AG09309 (cell line): ENCODE results near the gene RNF168.
A peak's percentile ranks its signal among the peaks of the same experiment; 100 is the strongest.
"Not testable (repeated sequence)": the region's sequence is repeated elsewhere in the genome, so short reads cannot be mapped to it uniquely, and the experiment has no call there.

Source experiments
- DNase-seq: peaks from one replicate; pipeline ENCODE4 v3.0.0-alpha.2; 2010; ENCODE audit warnings: low read depth
- H3K4me3 ChIP-seq: 2 replicates; pipeline ENCODE4 v1.5.1; 2011; ENCODE audit warnings: mild to moderate bottlenecking, low read depth, low read length, moderate library complexity; ENCODE audit not compliant: control insufficient read depth
- TF ChIP-seq, protein P1 (sequence below): IDR thresholded peaks from 2 replicates; pipeline ENCODE4 v1.5.1; 2011; ENCODE audit warnings: mild to moderate bottlenecking, low read depth, low read length, inconsistent platforms; ENCODE audit not compliant: insufficient read depth, control insufficient read depth; ENCODE audit errors: missing control alignments

RNF168 gene

DNA sequence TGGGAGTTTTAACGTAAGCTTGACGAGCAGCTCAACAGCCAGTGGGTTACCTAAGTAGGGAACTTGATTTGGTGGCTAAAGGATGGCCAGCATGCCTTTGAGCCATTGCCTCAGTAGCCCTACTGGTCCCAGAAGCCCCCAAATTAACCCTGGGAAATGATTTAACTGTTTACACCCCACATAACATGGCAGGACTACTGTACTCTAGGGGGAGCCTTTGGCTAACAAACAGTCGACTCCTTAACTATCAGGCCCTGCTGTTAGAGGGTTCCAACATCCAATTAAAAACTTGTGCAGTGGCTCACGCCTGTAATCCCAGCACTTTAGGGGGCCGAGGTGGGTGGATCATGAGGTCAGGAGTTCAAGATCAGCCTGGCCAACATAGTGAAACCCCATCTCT lies 21.0 kb upstream of the RNF168 start:
- DNase-seq = no peak
- TF ChIP-seq, protein P1, sequence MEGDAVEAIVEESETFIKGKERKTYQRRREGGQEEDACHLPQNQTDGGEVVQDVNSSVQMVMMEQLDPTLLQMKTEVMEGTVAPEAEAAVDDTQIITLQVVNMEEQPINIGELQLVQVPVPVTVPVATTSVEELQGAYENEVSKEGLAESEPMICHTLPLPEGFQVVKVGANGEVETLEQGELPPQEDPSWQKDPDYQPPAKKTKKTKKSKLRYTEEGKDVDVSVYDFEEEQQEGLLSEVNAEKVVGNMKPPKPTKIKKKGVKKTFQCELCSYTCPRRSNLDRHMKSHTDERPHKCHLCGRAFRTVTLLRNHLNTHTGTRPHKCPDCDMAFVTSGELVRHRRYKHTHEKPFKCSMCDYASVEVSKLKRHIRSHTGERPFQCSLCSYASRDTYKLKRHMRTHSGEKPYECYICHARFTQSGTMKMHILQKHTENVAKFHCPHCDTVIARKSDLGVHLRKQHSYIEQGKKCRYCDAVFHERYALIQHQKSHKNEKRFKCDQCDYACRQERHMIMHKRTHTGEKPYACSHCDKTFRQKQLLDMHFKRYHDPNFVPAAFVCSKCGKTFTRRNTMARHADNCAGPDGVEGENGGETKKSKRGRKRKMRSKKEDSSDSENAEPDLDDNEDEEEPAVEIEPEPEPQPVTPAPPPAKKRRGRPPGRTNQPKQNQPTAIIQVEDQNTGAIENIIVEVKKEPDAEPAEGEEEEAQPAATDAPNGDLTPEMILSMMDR = peak; percentile 28
- no peak overlapping the region for H3K4me3 ChIP-seq

DNA sequence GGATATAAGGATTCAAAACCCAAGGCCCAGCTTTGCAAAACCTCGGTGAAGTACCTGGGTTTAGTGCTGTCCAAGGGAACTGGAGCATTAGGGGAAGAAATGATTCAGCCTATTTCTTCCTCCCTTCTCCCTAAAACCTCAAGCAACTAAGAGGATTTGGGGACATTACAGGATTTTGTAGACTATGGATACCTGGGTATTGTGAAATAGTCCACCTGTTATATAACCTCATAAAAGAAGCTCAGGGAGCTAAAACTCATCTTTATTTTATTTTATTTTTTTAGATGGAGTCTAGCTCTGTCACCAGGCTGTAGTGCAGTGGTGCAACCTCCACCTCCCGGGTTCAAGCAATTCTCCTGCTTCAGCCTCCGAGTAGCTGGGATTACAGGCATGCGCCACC lies 20.3 kb upstream of the RNF168 start:
- H3K4me3 ChIP-seq = no peak overlapping the region
- TF ChIP-seq, protein P1 = no peak
- DNase-seq = no peak

DNA sequence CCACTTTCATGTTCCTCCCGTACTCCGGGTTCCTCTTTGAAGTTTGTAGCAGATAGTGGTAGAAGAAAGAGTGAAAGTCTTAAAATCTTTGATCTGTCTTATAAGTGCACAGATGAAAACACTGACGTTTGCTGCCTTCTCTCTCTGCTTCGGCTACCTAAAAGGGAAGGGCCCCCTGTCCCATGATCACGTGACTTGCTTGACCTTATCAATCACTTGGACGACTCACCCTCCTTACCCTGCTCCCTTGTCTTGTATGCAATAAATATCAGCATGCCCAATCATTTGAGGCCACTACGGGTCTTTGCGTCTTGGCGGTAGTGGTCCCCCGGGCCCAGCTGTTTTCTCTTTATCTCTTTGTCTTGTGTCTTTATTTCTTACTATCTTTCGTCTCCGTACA lies 17.7 kb upstream of the RNF168 start:
- not testable (repeated sequence) for DNase-seq, H3K4me3 ChIP-seq

DNA sequence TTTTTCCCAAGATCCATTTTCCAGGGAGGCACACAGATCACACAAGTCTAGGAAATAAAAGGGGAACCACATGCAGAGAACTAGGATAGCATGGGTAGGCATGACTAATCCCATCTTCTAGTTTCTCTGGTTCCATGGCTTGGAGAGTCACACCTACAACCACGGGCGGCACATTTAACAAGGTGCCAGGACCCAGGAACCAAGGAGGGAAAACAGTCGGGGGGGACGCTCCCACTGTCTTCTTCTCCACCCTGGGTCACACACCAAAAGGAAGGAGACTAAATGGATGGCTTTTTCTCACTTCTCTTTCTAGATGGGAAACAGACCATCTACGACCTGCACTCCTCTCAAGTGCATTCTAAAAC lies 16.1 kb upstream of the RNF168 start:
- H3K4me3 ChIP-seq = no peak overlapping the region
- no peak for DNase-seq
- TF ChIP-seq, protein P1 = no peak

DNA sequence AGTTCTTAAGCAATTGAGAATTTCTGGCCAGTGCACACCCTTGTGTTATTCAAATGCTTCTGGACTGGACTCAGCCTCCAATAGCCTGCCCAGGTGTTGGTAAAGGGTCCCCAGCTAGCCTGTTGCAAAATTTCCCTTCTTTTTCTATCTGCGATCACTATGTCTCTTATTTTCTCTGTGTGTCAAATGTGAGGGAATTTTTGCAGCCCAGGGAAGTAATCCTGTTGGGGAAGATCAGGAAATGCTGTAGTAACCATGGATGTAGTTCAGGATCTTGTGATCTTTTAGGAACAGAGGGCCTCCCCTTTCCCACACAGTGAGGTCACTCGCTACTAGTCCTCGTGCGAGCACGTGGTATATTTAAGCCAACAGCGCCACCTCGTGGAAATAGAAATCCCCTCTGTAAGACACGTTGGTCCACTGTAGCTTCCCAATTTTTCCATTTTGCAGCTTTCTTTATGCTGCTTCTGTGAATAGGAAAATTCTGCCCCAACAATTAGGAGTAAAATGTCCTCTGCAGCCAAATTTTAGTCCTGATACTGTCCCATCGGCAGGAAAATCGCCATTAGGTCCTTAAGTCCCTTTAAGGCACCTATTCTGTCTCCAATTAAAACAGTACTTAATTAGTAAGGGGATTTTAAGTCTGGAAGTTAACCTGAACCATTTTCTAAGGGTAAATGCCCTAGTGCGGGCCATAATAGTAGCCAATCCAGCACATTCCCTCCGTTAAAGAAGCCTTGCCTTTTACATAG lies 15.6 kb upstream of the RNF168 start:
- TF ChIP-seq, protein P1 = peak; percentile 61
- H3K4me3 ChIP-seq = no peak overlapping the region
- no peak for DNase-seq

DNA sequence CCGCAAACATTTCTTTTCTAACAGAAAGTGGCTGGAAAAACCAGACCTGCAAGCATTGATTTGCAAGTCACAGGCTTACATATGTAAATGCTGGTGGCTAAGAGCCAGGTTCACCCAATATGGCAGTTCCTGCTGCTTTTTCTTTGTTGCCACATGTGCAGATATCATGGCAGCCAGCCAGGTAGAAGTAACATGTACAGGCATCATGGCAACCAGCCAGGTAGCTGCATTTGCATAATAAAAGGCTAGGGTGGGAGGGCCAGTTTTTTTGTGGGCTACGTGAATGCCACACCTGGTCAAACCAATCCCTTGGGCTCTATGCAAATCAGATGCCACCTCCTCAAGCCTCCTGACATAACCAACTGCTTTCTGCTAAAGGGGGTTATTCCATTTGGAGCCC lies 14.4 kb upstream of the RNF168 start:
- H3K4me3 ChIP-seq = no peak overlapping the region
- no peak for DNase-seq
- TF ChIP-seq, protein P1 = no peak

DNA sequence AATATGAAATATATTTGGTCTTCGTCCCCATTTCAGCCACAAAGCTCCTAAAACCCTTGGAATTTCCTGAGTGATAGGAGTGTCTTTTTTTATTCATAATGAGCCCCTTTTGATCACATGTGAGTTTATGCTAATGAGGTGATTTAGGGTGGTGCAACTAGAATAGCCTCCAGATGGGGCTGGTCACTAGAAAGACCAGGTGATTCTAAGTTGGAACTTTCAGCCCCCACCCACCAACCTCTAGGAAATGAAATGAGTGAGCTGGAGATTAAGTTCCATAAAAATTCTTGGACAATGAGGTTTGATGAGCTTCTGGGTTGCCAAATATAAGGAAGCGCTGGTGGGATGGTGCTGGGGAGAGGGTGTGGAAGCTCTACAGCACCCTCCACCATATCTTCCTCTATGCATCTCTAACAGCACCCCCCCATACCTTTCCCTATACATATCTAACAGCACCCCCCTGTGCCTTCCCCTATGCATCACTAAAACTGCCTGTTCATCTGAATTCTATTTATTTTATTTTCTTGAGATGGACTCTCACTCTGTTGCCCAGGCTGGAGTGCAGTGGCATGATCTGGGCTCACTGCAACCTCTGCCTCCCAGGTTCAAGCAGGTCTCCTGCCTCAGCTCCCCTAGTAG lies 13.7 kb upstream of the RNF168 start:
- TF ChIP-seq, protein P1 = no peak
- no peak overlapping the region for H3K4me3 ChIP-seq
- no peak for DNase-seq
